HG03097 (cell line): ENCODE data around the gene HUNK.
"Not testable (repeated sequence)": the region's sequence is repeated elsewhere in the genome, so short reads cannot be mapped to it uniquely, and the experiment has no call there.

Experiments used
- ATAC-seq: cut with Tn5 transposase; IDR thresholded peaks from one replicate; pipeline ENCODE4 v1.9.1; 2021; ENCODE audit not compliant: unreplicated experiment, low FRiP score

The HUNK gene

DNA sequence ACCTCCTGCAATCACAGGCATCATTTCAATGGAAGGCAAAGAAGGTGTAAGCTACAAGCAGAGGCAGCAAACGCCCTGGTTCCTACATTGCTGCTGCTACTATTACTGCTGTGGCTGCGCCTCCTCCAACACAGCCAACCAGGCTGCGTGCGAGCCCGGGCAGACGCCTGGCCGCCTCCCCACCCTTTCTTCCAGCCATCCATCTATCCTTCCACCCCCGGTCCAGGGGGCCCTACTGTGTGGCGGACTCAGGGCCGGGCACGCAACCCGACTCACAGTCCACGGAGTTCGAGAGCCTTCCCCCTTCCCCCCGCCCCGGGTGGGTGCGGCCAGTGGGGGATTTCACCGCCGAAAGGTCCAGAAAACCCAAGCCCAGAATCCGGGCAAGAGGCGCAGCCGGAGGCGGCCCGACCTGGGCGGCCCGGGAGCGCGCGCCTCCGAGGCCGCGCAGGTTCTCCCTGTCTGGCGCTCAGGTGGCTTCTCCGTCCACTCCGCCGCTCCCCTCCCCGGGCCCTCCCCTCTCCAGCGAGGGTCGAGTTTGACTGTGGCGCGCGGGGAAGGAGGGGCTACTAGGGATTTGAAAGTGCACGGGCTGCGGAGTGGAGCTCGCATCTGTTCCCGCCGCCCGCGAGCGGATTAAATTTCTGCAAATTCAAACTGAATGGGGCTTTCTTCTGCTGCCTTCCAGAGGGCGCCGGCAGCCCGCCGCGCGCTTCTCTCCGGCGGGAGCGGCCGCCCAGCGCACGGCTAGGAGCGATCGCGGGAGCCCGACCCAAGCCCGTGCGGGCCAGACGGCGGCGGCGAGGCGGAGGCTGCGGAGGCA lies at the start of gene HUNK:
TSS of gene HUNK (plus strand) at position 569 of the 823 bp plus-strand sequence. CDS start 655 bp downstream, outside the sequence.
- ATAC-seq: no peak

DNA sequence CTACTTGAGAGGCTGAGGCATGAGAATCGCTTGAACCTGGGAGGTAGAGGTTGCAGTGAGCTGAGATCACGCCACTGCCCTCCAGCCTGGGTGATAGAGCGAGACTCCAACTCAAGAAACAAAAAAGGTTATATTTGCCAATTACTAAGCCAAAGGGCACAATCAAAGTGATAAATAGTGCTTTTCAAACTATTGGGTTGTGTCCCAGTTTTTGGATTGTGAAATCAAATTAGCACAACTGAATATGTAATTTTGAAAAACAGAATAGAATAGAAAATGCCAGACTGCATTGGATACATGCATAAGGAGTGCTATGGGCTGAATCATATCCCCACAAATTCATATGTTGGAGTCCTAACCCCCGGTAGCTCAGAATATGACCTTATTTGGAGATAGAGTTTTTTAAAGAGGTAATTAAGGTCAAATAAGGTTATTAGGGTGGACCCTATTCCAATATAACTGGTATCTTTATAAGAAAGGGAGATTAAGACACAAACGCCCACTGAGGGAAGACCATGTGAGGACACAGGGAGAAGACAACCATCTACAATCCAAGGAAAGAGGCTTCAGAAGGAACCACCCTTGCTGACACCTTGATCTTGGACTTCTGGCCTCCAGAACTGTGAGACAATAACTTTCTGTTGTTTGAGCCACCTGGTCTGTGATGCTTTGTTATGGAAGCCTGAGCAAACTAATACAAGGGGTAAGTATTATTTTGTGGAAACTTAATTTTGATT lies 42.9 kb upstream of the HUNK start:
- ATAC-seq: no peak

GRCh38 chr21:31830701-31831100 lies 42.1 kb upstream of the HUNK start:
- no peak for ATAC-seq

GRCh38 chr21:31837041-31837440 lies 35.8 kb upstream of the HUNK start:
- ATAC-seq: no peak

- no peak for ATAC-seq
These were observed 35.0 kb upstream of the HUNK start for GRCh38 chr21:31837618-31838390.

DNA sequence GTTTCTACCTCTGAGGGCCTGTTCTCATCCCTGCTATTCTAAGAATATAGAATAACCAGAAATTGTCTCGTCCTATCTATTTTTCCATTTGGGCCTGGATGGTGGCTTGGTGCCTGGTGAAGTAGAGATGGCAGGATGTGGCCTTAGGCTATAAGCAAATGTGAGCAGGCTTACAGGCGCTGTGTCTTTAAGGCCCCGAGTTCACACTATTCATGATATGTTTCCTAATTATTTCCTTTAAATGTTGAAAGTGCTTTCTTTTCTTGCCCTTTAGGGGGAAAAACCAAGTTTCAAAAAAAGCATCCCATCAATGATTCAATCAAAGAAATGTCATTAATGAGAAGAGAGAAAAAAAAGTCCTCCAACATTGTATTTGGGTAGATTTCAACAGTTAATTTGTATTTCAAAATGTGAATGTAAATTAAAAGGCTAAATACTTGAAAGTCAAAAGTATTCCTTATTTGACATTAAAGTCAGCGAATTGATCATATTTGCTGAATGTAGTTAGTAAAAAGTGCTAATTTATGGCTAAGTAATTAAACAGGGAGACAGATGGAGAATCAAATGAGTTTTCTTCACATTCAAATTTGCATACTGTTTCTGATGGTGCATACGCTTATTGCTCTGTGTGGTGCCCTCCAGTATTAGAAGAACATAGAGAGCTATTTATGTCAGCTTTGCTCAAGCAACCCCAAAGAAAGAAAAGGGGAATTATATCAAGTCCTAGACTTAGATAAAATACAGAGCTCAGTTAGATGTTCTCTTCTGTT lies 34.0 kb upstream of the HUNK start:
- ATAC-seq: no peak

DNA sequence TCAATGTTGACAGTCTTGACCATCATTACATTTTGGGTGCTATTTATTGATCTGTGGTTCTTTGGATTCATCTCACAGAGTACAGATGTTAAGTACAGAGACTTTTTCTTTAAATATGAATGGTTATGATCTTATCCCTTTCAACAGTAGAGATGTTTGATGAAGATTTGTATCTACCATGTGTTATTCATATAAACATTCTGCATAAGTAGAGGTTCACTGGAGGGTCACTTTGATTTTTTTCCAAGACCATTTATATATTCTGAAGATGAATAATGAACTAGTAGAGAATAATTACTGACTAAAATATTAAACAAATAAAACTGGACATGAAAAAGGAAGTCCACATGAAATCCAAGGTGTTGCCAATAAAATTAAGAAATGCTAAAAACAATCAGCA lies 28.6 kb upstream of the HUNK start:
- no peak for ATAC-seq

DNA sequence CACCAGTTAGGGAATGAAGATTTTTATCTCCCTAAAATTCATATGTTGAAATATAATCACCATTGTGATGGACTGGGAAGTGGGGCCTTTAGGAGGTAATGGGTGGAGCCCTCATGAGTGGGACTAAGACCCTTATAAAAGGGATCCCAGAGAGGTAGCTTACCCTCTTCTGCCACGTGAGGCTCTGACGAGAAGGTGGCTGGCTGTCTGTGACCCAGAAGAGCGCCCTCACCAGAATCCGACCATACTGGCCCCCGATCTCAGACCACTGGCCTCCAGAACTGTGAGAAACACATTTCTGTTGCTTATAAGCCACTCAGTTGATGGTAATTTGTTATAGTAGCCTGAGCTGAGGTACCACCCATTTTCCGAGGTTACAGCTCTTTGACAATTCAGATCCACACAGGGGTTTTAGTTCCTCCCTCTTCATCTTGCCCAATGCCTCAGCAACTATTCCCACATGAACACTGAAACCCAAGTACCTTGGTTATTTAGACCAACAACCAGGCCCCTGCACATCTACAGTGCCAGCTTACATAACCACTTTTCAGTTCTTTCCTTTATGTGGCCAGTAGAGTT lies 27.6 kb upstream of the HUNK start:
- ATAC-seq: no peak

- ATAC-seq: no peak
These were observed 26.1 kb upstream of the HUNK start for GRCh38 chr21:31846690-31847089.

- ATAC-seq: no peak
These were observed 25.1 kb upstream of the HUNK start for GRCh38 chr21:31847761-31848160.

GRCh38 chr21:31848326-31848985 lies 24.4 kb upstream of the HUNK start:
- ATAC-seq: no peak

GRCh38 chr21:31850886-31851285 lies 21.9 kb upstream of the HUNK start:
- ATAC-seq: no peak

- ATAC-seq: no peak
These were observed 17.6 kb upstream of the HUNK start for GRCh38 chr21:31855180-31855579.

DNA sequence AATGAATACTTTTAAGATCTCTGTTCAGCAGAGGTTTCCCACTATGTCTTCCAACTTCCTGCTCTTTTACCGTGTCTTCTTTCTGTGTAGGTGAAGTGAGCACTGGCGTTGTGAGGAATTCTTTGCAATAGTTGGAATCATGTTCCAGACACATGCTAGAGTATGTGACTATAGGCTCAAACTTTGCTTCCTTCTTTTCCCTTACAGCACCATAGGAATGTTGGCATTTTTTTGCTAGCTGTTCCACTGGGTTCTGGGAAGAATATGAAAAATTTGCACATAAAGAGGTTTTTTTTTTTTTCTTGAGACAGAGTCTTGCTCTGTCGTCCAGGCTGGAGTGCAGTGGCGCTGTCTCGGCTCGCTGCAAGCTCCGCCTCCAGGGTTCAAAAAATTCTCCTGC lies 15.7 kb upstream of the HUNK start:
- ATAC-seq: no peak

GRCh38 chr21:31857631-31858030 lies 15.2 kb upstream of the HUNK start:
- ATAC-seq: not testable (repeated sequence)

GRCh38 chr21:31860851-31861250 lies 12.0 kb upstream of the HUNK start:
- ATAC-seq: no peak

DNA sequence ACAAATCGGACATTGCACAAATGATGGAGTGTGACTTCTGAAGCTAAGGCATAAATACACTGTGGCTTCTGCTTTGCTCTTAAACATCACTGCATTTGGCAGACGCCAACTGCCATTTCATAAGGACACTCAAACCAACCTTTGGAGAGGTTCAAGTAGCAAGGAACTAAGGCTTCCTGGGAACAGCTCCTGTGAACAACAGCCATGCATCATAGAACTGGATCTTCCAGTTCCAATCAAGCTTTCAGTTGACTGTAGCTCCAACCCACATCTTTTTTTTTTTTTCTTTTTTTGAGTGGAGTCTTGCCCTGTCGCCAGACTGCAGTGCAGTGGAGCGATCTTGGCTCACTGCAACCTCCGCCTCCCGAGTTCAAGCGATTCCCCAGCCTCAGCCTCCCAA lies 10.7 kb upstream of the HUNK start:
- no peak for ATAC-seq

- no peak for ATAC-seq
These were observed 7.3 kb upstream of the HUNK start for GRCh38 chr21:31865429-31865970.

GRCh38 chr21:31866077-31866511 lies 6.7 kb upstream of the HUNK start:
- no peak for ATAC-seq
